IMR-90 (cell line): ENCODE results near the gene ARID4B. TPM values are rescaled to one million over a fixed set of nuclear protein-coding genes. Genes with fewer than 3 reads are reported as not detected.

Experiments
- ATAC-seq: fragments of 200-7000 bp; cut with Tn5 transposase; 2 replicates; pipeline ENCODE4 v1.9.1; 2020; ENCODE audit warnings: low read depth, mild to moderate bottlenecking, moderate library complexity
- BruUV-seq: library from RNA; stranded (reverse); fragments of 400-500 nt; replicated peaks from 2 replicates; lab custom pipeline; 2021; lab: Mats Ljungman, UMichigan
- CTCF ChIA-PET: fragments of 300-600 bp; formaldehyde crosslinking; extraction: SDS; loops from one replicate; lab custom pipeline; 2021; ENCODE audit warnings: antibody characterized with exemption; lab: Yijun Ruan, JAX
- POLR2A ChIA-PET: fragments of 300-600 bp; sonication (Branson Sonifier 250); formaldehyde crosslinking; loops from one replicate; lab custom pipeline; 2022; ENCODE audit warnings: antibody characterized with exemption; ENCODE audit not compliant: unreplicated experiment; lab: Charles Lee
- DNase-seq: peaks from one replicate; pipeline ENCODE4 v3.0.0; 2013
- H2AFZ ChIP-seq: replicated peaks from 2 replicates; pipeline ENCODE3; 2013; ENCODE audit warnings: low read length, mild to moderate bottlenecking; ENCODE audit not compliant: poor library complexity
- H2AK5ac ChIP-seq: 2 replicates; pipeline ENCODE4 v1.6.1; 2013; ENCODE audit warnings: low read depth, low read length, inconsistent platforms
- H2AK9ac ChIP-seq: replicated peaks from 2 replicates; pipeline ENCODE3; 2013; ENCODE audit warnings: mild to moderate bottlenecking, low read depth, low read length, moderate library complexity; ENCODE audit not compliant: poor library complexity
- H2BK120ac ChIP-seq: 2 replicates; pipeline ENCODE4 v1.6.1; 2013; ENCODE audit warnings: low read depth, low read length, inconsistent platforms
- H2BK15ac ChIP-seq: 3 replicates; pipeline ENCODE4 v1.6.1; 2013; ENCODE audit warnings: low read depth, low read length, inconsistent platforms
- H2BK20ac ChIP-seq: 2 replicates; pipeline ENCODE4 v1.6.1; 2013; ENCODE audit warnings: low read depth, mild to moderate bottlenecking, inconsistent platforms, low read length, moderate library complexity
- H2BK5ac ChIP-seq: 2 replicates; pipeline ENCODE4 v1.6.1; 2013; ENCODE audit warnings: mild to moderate bottlenecking, low read depth, low read length, inconsistent platforms; ENCODE audit not compliant: poor library complexity, severe bottlenecking
- H3K14ac ChIP-seq: replicated peaks from 2 replicates; pipeline ENCODE4 v1.6.1; 2013; ENCODE audit warnings: low read depth, low read length, inconsistent platforms
- H3K18ac ChIP-seq: 2 replicates; pipeline ENCODE4 v1.6.1; 2013; ENCODE audit warnings: low read depth, low read length, control low read depth
- H3K23ac ChIP-seq: 2 replicates; pipeline ENCODE4 v1.6.1; 2013; ENCODE audit warnings: low read depth, low read length, inconsistent platforms
- H3K27ac ChIP-seq: 2 replicates; pipeline ENCODE4 v1.5.1; 2013; ENCODE audit warnings: mild to moderate bottlenecking, control low read depth, low read length; ENCODE audit not compliant: insufficient read depth
- H3K27me3 ChIP-seq: 2 replicates; pipeline ENCODE4 v1.6.1; 2013; ENCODE audit warnings: low read length; ENCODE audit not compliant: control insufficient read depth, insufficient read depth
- H3K36me3 ChIP-seq: 2 replicates; pipeline ENCODE4 v1.6.1; 2013; ENCODE audit warnings: low read length, mixed read lengths; ENCODE audit not compliant: control insufficient read depth, insufficient read depth
- H3K4ac ChIP-seq: 2 replicates; pipeline ENCODE4 v1.6.1; 2013; ENCODE audit warnings: low read depth, low read length, inconsistent platforms
- H3K4me1 ChIP-seq: 2 replicates; pipeline ENCODE4 v1.6.1; 2013; ENCODE audit warnings: low read length, mixed read lengths; ENCODE audit not compliant: control insufficient read depth, insufficient read depth
- H3K4me2 ChIP-seq: 2 replicates; pipeline ENCODE4 v1.6.1; 2013; ENCODE audit warnings: low read depth, mild to moderate bottlenecking, control low read depth, low read length, moderate library complexity
- H3K4me3 ChIP-seq: 2 replicates; pipeline ENCODE4 v1.5.1; 2013; ENCODE audit warnings: low read depth, mild to moderate bottlenecking, control low read depth, low read length, moderate library complexity; ENCODE audit not compliant: insufficient read depth
- H3K56ac ChIP-seq: 2 replicates; pipeline ENCODE4 v1.6.1; 2013; ENCODE audit warnings: low read length, inconsistent platforms; ENCODE audit not compliant: insufficient read depth; ENCODE audit errors: extremely low read depth
- H3K79me1 ChIP-seq, 2 experiments: 2 replicates each; pipeline ENCODE4 v1.6.1; 2013; ENCODE audit warnings: low read length in 2 of 2, inconsistent platforms in 1 of 2, low read depth in 1 of 2
- H3K9ac ChIP-seq: 2 replicates; pipeline ENCODE4 v1.6.1; 2013; ENCODE audit warnings: low read depth, low read length, control low read depth
- H3K9me1 ChIP-seq: 2 replicates; pipeline ENCODE4 v1.6.1; 2013; ENCODE audit warnings: low read length, inconsistent platforms; ENCODE audit not compliant: insufficient read depth
- H3K9me3 ChIP-seq: 2 replicates; pipeline ENCODE4 v1.6.1; 2013; ENCODE audit warnings: low read length; ENCODE audit not compliant: control insufficient read depth, insufficient read depth
- H4K20me1 ChIP-seq: 2 replicates; pipeline ENCODE4 v1.6.1; 2013; ENCODE audit warnings: low read length, inconsistent platforms; ENCODE audit not compliant: insufficient read depth
- H4K5ac ChIP-seq: 2 replicates; pipeline ENCODE4 v1.6.1; 2013; ENCODE audit warnings: mild to moderate bottlenecking, low read depth, low read length, control low read depth
- H4K8ac ChIP-seq, 2 experiments: 2 replicates each; pipeline ENCODE4 v1.6.1; 2013; ENCODE audit warnings: low read depth in 2 of 2, low read length in 2 of 2, control low read depth in 1 of 2, inconsistent platforms in 1 of 2
- H4K91ac ChIP-seq: 2 replicates; pipeline ENCODE4 v1.6.1; 2013; ENCODE audit warnings: low read depth, low read length, inconsistent platforms; ENCODE audit not compliant: insufficient read depth
- CTCF ChIP-seq: conservative IDR thresholded peaks from 2 replicates; pipeline ENCODE4 v1.5.1; 2012; ENCODE audit warnings: mild to moderate bottlenecking, low read depth, low read length, improper control_type of control experiment
- MAFK ChIP-seq: IDR thresholded peaks from 2 replicates; pipeline ENCODE4 v1.6.1; 2012; ENCODE audit warnings: low read depth, low read length, improper control_type of control experiment
- MXI1 ChIP-seq: IDR thresholded peaks from 2 replicates; pipeline ENCODE4 v1.6.1; 2012; ENCODE audit warnings: low read depth, mild to moderate bottlenecking, low read length, moderate library complexity, borderline replicate concordance
- POLR2A ChIP-seq: IDR thresholded peaks from 2 replicates; pipeline ENCODE4 v1.6.1; 2012; ENCODE audit warnings: mild to moderate bottlenecking, low read depth, low read length
- SMC3 ChIP-seq: fragments of 150-350 bp; IDR thresholded peaks from 2 replicates; pipeline ENCODE4 v1.6.1; 2016; ENCODE audit warnings: low read depth, mild to moderate bottlenecking, antibody characterized with exemption, low read length, moderate library complexity
- WGBS, 2 experiments: methylation state at CpG; one replicate each; pipeline versions ENCODE4 v1.1.5 to v1.1.7; 2013; ENCODE audit warnings: missing lambda C conversion rate in 2 of 2; ENCODE audit not compliant: insufficient read length in 1 of 2; ENCODE audit errors: extremely low coverage in 2 of 2; 5-methylcytosine and 5-hydroxymethylcytosine counted together
- dilution Hi-C: fragments of 300-500 bp; cut with HindIII; formaldehyde crosslinking; loops from one replicate; pipeline ENCODE4 v1.14.3; 2018; ENCODE audit warnings: low sequenced_read_pairs; ENCODE audit not compliant: unreplicated experiment
- in situ Hi-C: fragments of 300-500 bp; cut with MboI; formaldehyde crosslinking; loops from 3 replicates; pipeline ENCODE4 v1.14.3; 2019; ENCODE audit warnings: low sequenced_read_pairs, inconsistent platforms, mixed read lengths
- intact Hi-C: fragments of 100-400 bp; cut with micrococcal nuclease; formaldehyde crosslinking; loops from 2 replicates; pipeline ENCODE4 v1.10.0; 2022
- polyA plus RNA-seq, 3 experiments: library from polyadenylated mRNA; depleted of rRNA; stranded (reverse); fragments of >200 nt; gene quantifications; 2 replicates each; pipeline ENCODE4 v1.2.3, GENCODE V29; 2012; ENCODE audit warnings: low replicate concordance in 1 of 3
- total RNA-seq: library from RNA; depleted of rRNA; stranded (reverse); fragments of >200 nt; gene quantifications from 2 replicates; pipeline ENCODE4 v1.2.3, GENCODE V29; 2012

Gene ARID4B
- total and polyA plus RNA-seq, 2 of the 4 experiments (the other 2 are of a cell fraction), result 8.5 to 16.0 TPM

GRCh38 chr1:235289859-235290739 lies 37.9 kb downstream of the ARID4B start:
- H3K79me1 ChIP-seq, result peaks cover 6 to 59% of the 10 kb centered on the region in 2 experiments
- H3K23ac ChIP-seq, result no peak overlapping the region
- no peak overlapping the region for H3K9ac ChIP-seq
- no peaks in the 10 kb centered on the region for H3K9me3 ChIP-seq
- H4K20me1 ChIP-seq, result peaks cover 83% of the 10 kb centered on the region
- intact Hi-C loops (no loop called here), in situ Hi-C loops (no loop called here), dilution Hi-C loops (no loop called here)
- no peaks in the 10 kb centered on the region for H3K27me3 ChIP-seq
- no peak overlapping the region for H2BK5ac ChIP-seq
- H2BK20ac ChIP-seq, result no peak overlapping the region
- H4K91ac ChIP-seq, result no peak overlapping the region
- no peak overlapping the region for H3K27ac ChIP-seq
- no TSS peak for BruUV-seq
- peaks cover 3% of the 10 kb centered on the region; the same call in 1 of the 2 replicates for H3K9me1 ChIP-seq
- no peak overlapping the region for H3K14ac ChIP-seq
- WGBS, 2 experiments, result 100% methylated on average over 2 of the region's 12 CpGs; no CpG with 5 or more reads in 1 of the 2 experiments
- no peak overlapping the region for H2BK120ac ChIP-seq
- ChIA-PET POLR2A (no interaction called here), CTCF (interaction anchor here (0.7 kb wide), 1 partner anchor 11 kb away, joined by 3 read pairs; no protein-coding TSS in a partner anchor)
- H3K4me1 ChIP-seq, result peaks cover 3% of the 10 kb centered on the region
- no peak for TF ChIP-seq MXI1
- no peak for TF ChIP-seq MAFK
- no peak for TF ChIP-seq CTCF
- TF ChIP-seq SMC3, result no peak
- TF ChIP-seq POLR2A, result no peak
- no peak for ATAC-seq
- H3K18ac ChIP-seq, result no peak overlapping the region
- H3K4me3 ChIP-seq, result no peak overlapping the region
- no peak for DNase-seq
- no peak overlapping the region for H2AK5ac ChIP-seq
- H4K8ac ChIP-seq, result no peak overlapping the region
- H3K56ac ChIP-seq, result no peak overlapping the region
- no peak overlapping the region for H3K4me2 ChIP-seq
- no peak overlapping the region for H2AK9ac ChIP-seq
- H3K36me3 ChIP-seq, result no peaks in the 10 kb centered on the region
- H2AFZ ChIP-seq, result no peak overlapping the region
- H2BK15ac ChIP-seq, result no peak overlapping the region
- H4K5ac ChIP-seq, result no peak overlapping the region
- H3K4ac ChIP-seq, result no peak overlapping the region
